HEK293 (cell line): ENCODE data around the gene MFSD11.

Experiments
- GLI4 ChIP-seq: fragments of 450-650 bp; formaldehyde crosslinking; IDR thresholded peaks from 2 replicates; pipeline ENCODE4 v1.5.1; 2016; ENCODE audit warnings: missing biosample characterization, missing genetic modification characterization
- YY1 ChIP-seq: fragments of 450-650 bp; formaldehyde crosslinking; IDR thresholded peaks from 2 replicates; pipeline ENCODE4 v1.5.1; 2018; ENCODE audit warnings: missing biosample characterization, missing genetic modification characterization
- ZBTB17 ChIP-seq: fragments of 450-650 bp; formaldehyde crosslinking; IDR thresholded peaks from 2 replicates; pipeline ENCODE4 v1.5.1; 2016; ENCODE audit warnings: missing biosample characterization, missing genetic modification characterization
- ZNF133 ChIP-seq: fragments of 450-650 bp; formaldehyde crosslinking; IDR thresholded peaks from 2 replicates; pipeline ENCODE4 v1.5.1; 2016; ENCODE audit warnings: missing biosample characterization, missing genetic modification characterization
- ZNF138 ChIP-seq: fragments of 450-650 bp; formaldehyde crosslinking; IDR thresholded peaks from 2 replicates; pipeline ENCODE4 v1.5.1; 2016; ENCODE audit warnings: missing biosample characterization, missing genetic modification characterization, borderline replicate concordance
- ZNF221 ChIP-seq: fragments of 450-650 bp; formaldehyde crosslinking; IDR thresholded peaks from 2 replicates; pipeline ENCODE4 v1.5.1; 2017; ENCODE audit warnings: missing biosample characterization, missing genetic modification characterization, borderline replicate concordance
- ZNF274 ChIP-seq, 2 experiments: fragments of 200-500 bp in 1 of 2; fragments of 450-650 bp in 1 of 2; sonication (Bioruptor generic) in 1 of 2; formaldehyde crosslinking in 1 of 2; IDR thresholded peaks; 2 replicates each; pipeline versions ENCODE4 v1.5.1 to v1.6.1; 2014 to 2016; ENCODE audit warnings: borderline replicate concordance in 1 of 2, inconsistent platforms in 1 of 2, low read length in 1 of 2, missing biosample characterization in 1 of 2, missing genetic modification characterization in 1 of 2
- ZNF423 ChIP-seq: fragments of 450-650 bp; formaldehyde crosslinking; IDR thresholded peaks from 2 replicates; pipeline ENCODE4 v1.5.1; 2016; ENCODE audit warnings: missing biosample characterization, missing genetic modification characterization
- ZNF473 ChIP-seq: fragments of 450-650 bp; formaldehyde crosslinking; IDR thresholded peaks from 2 replicates; pipeline ENCODE4 v1.5.1; 2017; ENCODE audit warnings: missing biosample characterization, missing genetic modification characterization
- ZSCAN16 ChIP-seq: fragments of 450-650 bp; formaldehyde crosslinking; IDR thresholded peaks from 2 replicates; pipeline ENCODE4 v1.5.1; 2016; ENCODE audit warnings: missing biosample characterization, missing genetic modification characterization
- TF ChIP-seq, protein P1 (sequence below): fragments of 450-650 bp; formaldehyde crosslinking; IDR thresholded peaks from 2 replicates; pipeline ENCODE4 v1.5.1; 2016; ENCODE audit warnings: missing biosample characterization, missing genetic modification characterization
- TF ChIP-seq, protein P2 (sequence below): fragments of 450-650 bp; formaldehyde crosslinking; IDR thresholded peaks from 2 replicates; pipeline ENCODE4 v1.5.1; 2016; ENCODE audit warnings: missing biosample characterization, missing genetic modification characterization
- TF ChIP-seq, protein P3 (sequence below): fragments of 450-650 bp; formaldehyde crosslinking; IDR thresholded peaks from 2 replicates; pipeline ENCODE4 v1.5.1; 2016; ENCODE audit warnings: missing biosample characterization, missing genetic modification characterization
- TF ChIP-seq, protein P4 (sequence below): fragments of 450-650 bp; formaldehyde crosslinking; IDR thresholded peaks from 2 replicates; pipeline ENCODE4 v1.5.1; 2017; ENCODE audit warnings: missing biosample characterization, missing genetic modification characterization

DNA sequence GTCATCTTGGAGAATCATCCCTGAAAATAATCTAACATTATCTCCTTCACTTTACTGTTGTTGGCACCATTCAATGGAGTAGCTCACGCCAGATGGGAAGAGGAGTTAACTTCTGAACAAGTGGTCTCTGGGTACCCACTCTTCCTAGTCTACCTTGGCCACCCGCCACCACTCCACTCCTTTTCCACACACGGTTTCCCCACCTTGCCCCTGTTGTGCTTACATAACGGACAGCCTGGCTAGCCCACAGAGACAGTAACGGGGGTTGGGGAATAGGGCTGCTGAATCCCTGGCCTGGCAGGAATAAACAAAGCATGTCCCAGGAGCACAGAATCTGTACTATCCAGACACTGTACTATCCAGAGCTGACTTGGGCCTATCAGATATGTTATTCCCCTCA lies 23.6 kb upstream of the MFSD11 start:
- no peak for TF ChIP-seq ZNF133 (tag by site-specific recombination)
- TF ChIP-seq ZNF473 (tag by site-specific recombination), result no peak
- no peak for TF ChIP-seq ZNF221 (tag by site-specific recombination)
- no peak for TF ChIP-seq ZNF138 (tag by site-specific recombination)
- TF ChIP-seq, protein P1, sequence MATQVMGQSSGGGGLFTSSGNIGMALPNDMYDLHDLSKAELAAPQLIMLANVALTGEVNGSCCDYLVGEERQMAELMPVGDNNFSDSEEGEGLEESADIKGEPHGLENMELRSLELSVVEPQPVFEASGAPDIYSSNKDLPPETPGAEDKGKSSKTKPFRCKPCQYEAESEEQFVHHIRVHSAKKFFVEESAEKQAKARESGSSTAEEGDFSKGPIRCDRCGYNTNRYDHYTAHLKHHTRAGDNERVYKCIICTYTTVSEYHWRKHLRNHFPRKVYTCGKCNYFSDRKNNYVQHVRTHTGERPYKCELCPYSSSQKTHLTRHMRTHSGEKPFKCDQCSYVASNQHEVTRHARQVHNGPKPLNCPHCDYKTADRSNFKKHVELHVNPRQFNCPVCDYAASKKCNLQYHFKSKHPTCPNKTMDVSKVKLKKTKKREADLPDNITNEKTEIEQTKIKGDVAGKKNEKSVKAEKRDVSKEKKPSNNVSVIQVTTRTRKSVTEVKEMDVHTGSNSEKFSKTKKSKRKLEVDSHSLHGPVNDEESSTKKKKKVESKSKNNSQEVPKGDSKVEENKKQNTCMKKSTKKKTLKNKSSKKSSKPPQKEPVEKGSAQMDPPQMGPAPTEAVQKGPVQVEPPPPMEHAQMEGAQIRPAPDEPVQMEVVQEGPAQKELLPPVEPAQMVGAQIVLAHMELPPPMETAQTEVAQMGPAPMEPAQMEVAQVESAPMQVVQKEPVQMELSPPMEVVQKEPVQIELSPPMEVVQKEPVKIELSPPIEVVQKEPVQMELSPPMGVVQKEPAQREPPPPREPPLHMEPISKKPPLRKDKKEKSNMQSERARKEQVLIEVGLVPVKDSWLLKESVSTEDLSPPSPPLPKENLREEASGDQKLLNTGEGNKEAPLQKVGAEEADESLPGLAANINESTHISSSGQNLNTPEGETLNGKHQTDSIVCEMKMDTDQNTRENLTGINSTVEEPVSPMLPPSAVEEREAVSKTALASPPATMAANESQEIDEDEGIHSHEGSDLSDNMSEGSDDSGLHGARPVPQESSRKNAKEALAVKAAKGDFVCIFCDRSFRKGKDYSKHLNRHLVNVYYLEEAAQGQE (tag by site-specific recombination), result no peak
- TF ChIP-seq, protein P2, sequence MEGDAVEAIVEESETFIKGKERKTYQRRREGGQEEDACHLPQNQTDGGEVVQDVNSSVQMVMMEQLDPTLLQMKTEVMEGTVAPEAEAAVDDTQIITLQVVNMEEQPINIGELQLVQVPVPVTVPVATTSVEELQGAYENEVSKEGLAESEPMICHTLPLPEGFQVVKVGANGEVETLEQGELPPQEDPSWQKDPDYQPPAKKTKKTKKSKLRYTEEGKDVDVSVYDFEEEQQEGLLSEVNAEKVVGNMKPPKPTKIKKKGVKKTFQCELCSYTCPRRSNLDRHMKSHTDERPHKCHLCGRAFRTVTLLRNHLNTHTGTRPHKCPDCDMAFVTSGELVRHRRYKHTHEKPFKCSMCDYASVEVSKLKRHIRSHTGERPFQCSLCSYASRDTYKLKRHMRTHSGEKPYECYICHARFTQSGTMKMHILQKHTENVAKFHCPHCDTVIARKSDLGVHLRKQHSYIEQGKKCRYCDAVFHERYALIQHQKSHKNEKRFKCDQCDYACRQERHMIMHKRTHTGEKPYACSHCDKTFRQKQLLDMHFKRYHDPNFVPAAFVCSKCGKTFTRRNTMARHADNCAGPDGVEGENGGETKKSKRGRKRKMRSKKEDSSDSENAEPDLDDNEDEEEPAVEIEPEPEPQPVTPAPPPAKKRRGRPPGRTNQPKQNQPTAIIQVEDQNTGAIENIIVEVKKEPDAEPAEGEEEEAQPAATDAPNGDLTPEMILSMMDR (tag by site-specific recombination), result no peak
- TF ChIP-seq GLI4, result no peak
- TF ChIP-seq YY1 (tag by site-specific recombination), result no peak
- TF ChIP-seq ZBTB17 (tag by site-specific recombination), result no peak
- TF ChIP-seq ZSCAN16 (tag by site-specific recombination), result no peak
- TF ChIP-seq, protein P3, sequence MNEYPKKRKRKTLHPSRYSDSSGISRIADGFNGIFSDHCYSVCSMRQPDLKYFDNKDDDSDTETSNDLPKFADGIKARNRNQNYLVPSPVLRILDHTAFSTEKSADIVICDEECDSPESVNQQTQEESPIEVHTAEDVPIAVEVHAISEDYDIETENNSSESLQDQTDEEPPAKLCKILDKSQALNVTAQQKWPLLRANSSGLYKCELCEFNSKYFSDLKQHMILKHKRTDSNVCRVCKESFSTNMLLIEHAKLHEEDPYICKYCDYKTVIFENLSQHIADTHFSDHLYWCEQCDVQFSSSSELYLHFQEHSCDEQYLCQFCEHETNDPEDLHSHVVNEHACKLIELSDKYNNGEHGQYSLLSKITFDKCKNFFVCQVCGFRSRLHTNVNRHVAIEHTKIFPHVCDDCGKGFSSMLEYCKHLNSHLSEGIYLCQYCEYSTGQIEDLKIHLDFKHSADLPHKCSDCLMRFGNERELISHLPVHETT (tag by site-specific recombination), result no peak
- TF ChIP-seq, protein P4, sequence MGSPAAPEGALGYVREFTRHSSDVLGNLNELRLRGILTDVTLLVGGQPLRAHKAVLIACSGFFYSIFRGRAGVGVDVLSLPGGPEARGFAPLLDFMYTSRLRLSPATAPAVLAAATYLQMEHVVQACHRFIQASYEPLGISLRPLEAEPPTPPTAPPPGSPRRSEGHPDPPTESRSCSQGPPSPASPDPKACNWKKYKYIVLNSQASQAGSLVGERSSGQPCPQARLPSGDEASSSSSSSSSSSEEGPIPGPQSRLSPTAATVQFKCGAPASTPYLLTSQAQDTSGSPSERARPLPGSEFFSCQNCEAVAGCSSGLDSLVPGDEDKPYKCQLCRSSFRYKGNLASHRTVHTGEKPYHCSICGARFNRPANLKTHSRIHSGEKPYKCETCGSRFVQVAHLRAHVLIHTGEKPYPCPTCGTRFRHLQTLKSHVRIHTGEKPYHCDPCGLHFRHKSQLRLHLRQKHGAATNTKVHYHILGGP, result no peak
- no peak for TF ChIP-seq ZNF274 (IDR thresholded peaks at IDR 0.05; ENCODE audit: low read length)
- no peak for TF ChIP-seq ZNF274 (tag by site-specific recombination; IDR thresholded peaks at IDR 0.05; ENCODE audit: borderline replicate concordance)
- no peak for TF ChIP-seq ZNF423 (tag by site-specific recombination)
